C4-2B (cell line): ENCODE measurements around the gene DTX2.
"Not testable (repeated sequence)": the region's sequence is repeated elsewhere in the genome, so short reads cannot be mapped to it uniquely, and the experiment has no call there.

ENCODE experiments used
- CTCF ChIP-seq: fragments of 450-650 bp; conservative IDR thresholded peaks from 2 replicates; pipeline ENCODE4 v1.5.1; 2017; ENCODE audit warnings: mild to moderate bottlenecking
- ZFX ChIP-seq: fragments of 450-650 bp; IDR thresholded peaks from 2 replicates; pipeline ENCODE4 v1.6.1; 2017

- not testable (repeated sequence) for TF ChIP-seq CTCF, ZFX
These were observed 6.4 kb downstream of the DTX2 start for GRCh38 chr7:76467743-76468404.
